HG02763 (cell line): ENCODE measurements around the gene KIF6.
A peak's percentile ranks its signal among the peaks of the same experiment; 100 is the strongest.

Experiments
- ATAC-seq: cut with Tn5 transposase; IDR thresholded peaks from one replicate; pipeline ENCODE4 v1.9.1; 2021; ENCODE audit warnings: mild to moderate bottlenecking, moderate library complexity; ENCODE audit not compliant: unreplicated experiment

The KIF6 gene

GRCh38 chr6:39560915-39561314 lies 164.3 kb downstream of the KIF6 start:
- ATAC-seq: no peak

- no peak for ATAC-seq
Measured at GRCh38 chr6:39558591-39559190, 166.5 kb downstream of the KIF6 start.

- ATAC-seq: no peak
Measured at GRCh38 chr6:39558079-39558478, 167.1 kb downstream of the KIF6 start.

- ATAC-seq: no peak
Measured at GRCh38 chr6:39555136-39555535, 170.1 kb downstream of the KIF6 start.

- no peak for ATAC-seq
Measured at GRCh38 chr6:39553860-39554802, 171.1 kb downstream of the KIF6 start.

- ATAC-seq: no peak
Measured at GRCh38 chr6:39553029-39553428, 172.2 kb downstream of the KIF6 start.

- ATAC-seq: no peak
Measured at GRCh38 chr6:39550191-39550590, 175.0 kb downstream of the KIF6 start.

GRCh38 chr6:39546731-39547130 lies 178.5 kb downstream of the KIF6 start:
- ATAC-seq: no peak

- no peak for ATAC-seq
Measured at GRCh38 chr6:39543950-39544349, 181.3 kb downstream of the KIF6 start.

GRCh38 chr6:39543095-39543494 lies 182.1 kb downstream of the KIF6 start:
- ATAC-seq: no peak

- ATAC-seq: no peak
Measured at GRCh38 chr6:39540454-39540853, 184.8 kb downstream of the KIF6 start.

- ATAC-seq: peak; percentile 97
Measured at GRCh38 chr6:39530201-39530759, 194.9 kb downstream of the KIF6 start.

- ATAC-seq: no peak
Measured at GRCh38 chr6:39527792-39528564, 197.2 kb downstream of the KIF6 start.

GRCh38 chr6:39524007-39524406 lies 201.2 kb downstream of the KIF6 start:
- ATAC-seq: no peak

- ATAC-seq: no peak
Measured at GRCh38 chr6:39521958-39522357, 203.2 kb downstream of the KIF6 start.

- no peak for ATAC-seq
Measured at GRCh38 chr6:39520916-39521315, 204.3 kb downstream of the KIF6 start.

GRCh38 chr6:39520411-39520810 lies 204.8 kb downstream of the KIF6 start:
- no peak for ATAC-seq

GRCh38 chr6:39518221-39518620 lies 207.0 kb downstream of the KIF6 start:
- no peak for ATAC-seq

GRCh38 chr6:39517756-39518155 lies 207.5 kb downstream of the KIF6 start:
- ATAC-seq: no peak

- no peak for ATAC-seq
Measured at GRCh38 chr6:39516471-39516870, 208.7 kb downstream of the KIF6 start.

GRCh38 chr6:39515471-39515870 lies 209.7 kb downstream of the KIF6 start:
- ATAC-seq: no peak
